Panc1 (cell line): ENCODE data around the gene ALX4. TPM values are rescaled to one million over a fixed set of nuclear protein-coding genes. Genes with fewer than 3 reads are reported as not detected.

ENCODE experiments used
- ATAC-seq: fragments of 200-7000 bp; cut with Tn5 transposase; 2 replicates; pipeline ENCODE4 v1.9.1; 2020; ENCODE audit warnings: mild to moderate bottlenecking, moderate library complexity
- BruUV-seq: library from RNA; stranded (reverse); fragments of 400-500 nt; replicated peaks from 2 replicates; lab custom pipeline; 2021; lab: Mats Ljungman, UMichigan
- CTCF ChIA-PET: fragments of 300-600 bp; sonication (Branson Sonifier 250); formaldehyde crosslinking; loops from one replicate; lab custom pipeline; 2022; ENCODE audit warnings: antibody characterized with exemption; lab: Charles Lee
- POLR2A ChIA-PET: fragments of 300-600 bp; sonication (Branson Sonifier 250); formaldehyde crosslinking; loops from one replicate; lab custom pipeline; 2022; ENCODE audit warnings: antibody characterized with exemption; lab: Charles Lee
- DNase-seq: peaks from one replicate; pipeline ENCODE4 v3.0.0-alpha.2; 2010; ENCODE audit warnings: low read depth, low spot score
- H3K27ac ChIP-seq: 2 replicates; pipeline ENCODE4 v1.5.1; 2011; ENCODE audit warnings: mild to moderate bottlenecking, low read length, inconsistent platforms
- H3K27me3 ChIP-seq: fragments of 200-500 bp; sonication (Bioruptor generic); 2 replicates; pipeline ENCODE4 v1.6.0; 2014; ENCODE audit warnings: low read length, inconsistent platforms; ENCODE audit not compliant: control insufficient read depth, insufficient read depth
- H3K36me3 ChIP-seq: fragments of 200-500 bp; sonication (Bioruptor generic); 2 replicates; pipeline ENCODE4 v1.5.1; 2014; ENCODE audit warnings: inconsistent platforms, mild to moderate bottlenecking, low read length, moderate library complexity; ENCODE audit not compliant: control insufficient read depth, insufficient read depth
- H3K4me1 ChIP-seq: 2 replicates; pipeline ENCODE4 v1.5.1; 2011; ENCODE audit warnings: inconsistent platforms, mild to moderate bottlenecking, low read length, moderate library complexity; ENCODE audit not compliant: control insufficient read depth, insufficient read depth
- H3K4me3 ChIP-seq, 2 experiments: 2 replicates each; pipeline ENCODE4 v1.5.1; 2011 to 2012; ENCODE audit warnings: low read depth in 2 of 2, low read length in 2 of 2, mild to moderate bottlenecking in 2 of 2, inconsistent platforms in 1 of 2, moderate library complexity in 1 of 2
- H3K9me3 ChIP-seq: fragments of 200-500 bp; sonication (Bioruptor generic); 2 replicates; pipeline ENCODE4 v1.5.1; 2014; ENCODE audit warnings: low read depth, mild to moderate bottlenecking, inconsistent platforms, low read length, moderate library complexity; ENCODE audit not compliant: control insufficient read depth, insufficient read depth
- POLR2AphosphoS5 ChIP-seq: IDR thresholded peaks from 2 replicates; pipeline ENCODE4 v1.6.1; 2012; ENCODE audit warnings: mild to moderate bottlenecking, low read depth, low read length, moderate library complexity
- SIN3A ChIP-seq: IDR thresholded peaks from 2 replicates; pipeline ENCODE4 v1.6.1; 2012; ENCODE audit warnings: low read depth, mild to moderate bottlenecking, low read length, moderate library complexity, borderline replicate concordance; ENCODE audit not compliant: insufficient read depth
- TCF7L2 ChIP-seq: IDR thresholded peaks from 2 replicates; pipeline ENCODE4 v1.6.1; 2011; ENCODE audit warnings: mild to moderate bottlenecking, low read depth, low read length, inconsistent platforms
- in situ Hi-C: cut with HindIII; loops from 2 replicates; pipeline ENCODE4 v1.10.0; 2016; ENCODE audit warnings: low sequenced_read_pairs, low pct_unique_long_range_greater_than_20kb
- intact Hi-C: fragments of 100-400 bp; cut with micrococcal nuclease; formaldehyde crosslinking; loops from one replicate; pipeline ENCODE4 v1.10.0; 2022; ENCODE audit not compliant: unreplicated experiment
- total RNA-seq: library from RNA; stranded (reverse); gene quantifications from one replicate; pipeline ENCODE4 v1.2.1, GENCODE V29; 2021; ENCODE audit not compliant: unreplicated experiment
- TF ChIP-seq, protein P1 (sequence below), 2 experiments: IDR thresholded peaks; 2 replicates each; pipeline ENCODE4 v1.6.1; 2011 to 2012; ENCODE audit warnings: low read depth in 2 of 2, control low read depth in 1 of 2, low read length in 1 of 2, mild to moderate bottlenecking in 1 of 2, moderate library complexity in 1 of 2; ENCODE audit not compliant: insufficient read depth in 1 of 2
- TF ChIP-seq, protein P2 (sequence below): fragments of 450-650 bp; IDR thresholded peaks from 2 replicates; pipeline ENCODE4 v1.5.1; 2017; ENCODE audit warnings: mild to moderate bottlenecking

The ALX4 gene
- total RNA-seq, 1 experiment from 2014 or later: 1.0 TPM

GRCh38 chr11:44243086-44243485, 66.9 kb downstream of the ALX4 start:
- no peaks in the 10 kb centered on the region for H3K9me3 ChIP-seq
- CTCF ChIA-PET: no interaction called here
- no peaks in the 10 kb centered on the region for H3K27me3 ChIP-seq
- no TSS peak for BruUV-seq
- H3K27ac ChIP-seq: no peak overlapping the region
- H3K4me1 ChIP-seq: peaks cover 13% of the 10 kb centered on the region
- POLR2A ChIA-PET: no interaction called here
- H3K4me3 ChIP-seq: no peak overlapping the region
- TF ChIP-seq POLR2AphosphoS5 (no peak), TCF7L2 (no peak), SIN3A (no peak)
- TF ChIP-seq, protein P1, sequence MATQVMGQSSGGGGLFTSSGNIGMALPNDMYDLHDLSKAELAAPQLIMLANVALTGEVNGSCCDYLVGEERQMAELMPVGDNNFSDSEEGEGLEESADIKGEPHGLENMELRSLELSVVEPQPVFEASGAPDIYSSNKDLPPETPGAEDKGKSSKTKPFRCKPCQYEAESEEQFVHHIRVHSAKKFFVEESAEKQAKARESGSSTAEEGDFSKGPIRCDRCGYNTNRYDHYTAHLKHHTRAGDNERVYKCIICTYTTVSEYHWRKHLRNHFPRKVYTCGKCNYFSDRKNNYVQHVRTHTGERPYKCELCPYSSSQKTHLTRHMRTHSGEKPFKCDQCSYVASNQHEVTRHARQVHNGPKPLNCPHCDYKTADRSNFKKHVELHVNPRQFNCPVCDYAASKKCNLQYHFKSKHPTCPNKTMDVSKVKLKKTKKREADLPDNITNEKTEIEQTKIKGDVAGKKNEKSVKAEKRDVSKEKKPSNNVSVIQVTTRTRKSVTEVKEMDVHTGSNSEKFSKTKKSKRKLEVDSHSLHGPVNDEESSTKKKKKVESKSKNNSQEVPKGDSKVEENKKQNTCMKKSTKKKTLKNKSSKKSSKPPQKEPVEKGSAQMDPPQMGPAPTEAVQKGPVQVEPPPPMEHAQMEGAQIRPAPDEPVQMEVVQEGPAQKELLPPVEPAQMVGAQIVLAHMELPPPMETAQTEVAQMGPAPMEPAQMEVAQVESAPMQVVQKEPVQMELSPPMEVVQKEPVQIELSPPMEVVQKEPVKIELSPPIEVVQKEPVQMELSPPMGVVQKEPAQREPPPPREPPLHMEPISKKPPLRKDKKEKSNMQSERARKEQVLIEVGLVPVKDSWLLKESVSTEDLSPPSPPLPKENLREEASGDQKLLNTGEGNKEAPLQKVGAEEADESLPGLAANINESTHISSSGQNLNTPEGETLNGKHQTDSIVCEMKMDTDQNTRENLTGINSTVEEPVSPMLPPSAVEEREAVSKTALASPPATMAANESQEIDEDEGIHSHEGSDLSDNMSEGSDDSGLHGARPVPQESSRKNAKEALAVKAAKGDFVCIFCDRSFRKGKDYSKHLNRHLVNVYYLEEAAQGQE (IDR thresholded peaks at IDR 0.05; ENCODE audit: insufficient read depth in 1 of 2, low read depth in 2 of 2, low read length in 1 of 2): no peak
- TF ChIP-seq, protein P2, sequence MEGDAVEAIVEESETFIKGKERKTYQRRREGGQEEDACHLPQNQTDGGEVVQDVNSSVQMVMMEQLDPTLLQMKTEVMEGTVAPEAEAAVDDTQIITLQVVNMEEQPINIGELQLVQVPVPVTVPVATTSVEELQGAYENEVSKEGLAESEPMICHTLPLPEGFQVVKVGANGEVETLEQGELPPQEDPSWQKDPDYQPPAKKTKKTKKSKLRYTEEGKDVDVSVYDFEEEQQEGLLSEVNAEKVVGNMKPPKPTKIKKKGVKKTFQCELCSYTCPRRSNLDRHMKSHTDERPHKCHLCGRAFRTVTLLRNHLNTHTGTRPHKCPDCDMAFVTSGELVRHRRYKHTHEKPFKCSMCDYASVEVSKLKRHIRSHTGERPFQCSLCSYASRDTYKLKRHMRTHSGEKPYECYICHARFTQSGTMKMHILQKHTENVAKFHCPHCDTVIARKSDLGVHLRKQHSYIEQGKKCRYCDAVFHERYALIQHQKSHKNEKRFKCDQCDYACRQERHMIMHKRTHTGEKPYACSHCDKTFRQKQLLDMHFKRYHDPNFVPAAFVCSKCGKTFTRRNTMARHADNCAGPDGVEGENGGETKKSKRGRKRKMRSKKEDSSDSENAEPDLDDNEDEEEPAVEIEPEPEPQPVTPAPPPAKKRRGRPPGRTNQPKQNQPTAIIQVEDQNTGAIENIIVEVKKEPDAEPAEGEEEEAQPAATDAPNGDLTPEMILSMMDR: no peak
- ATAC-seq (no peak), DNase-seq (no peak)
- intact Hi-C loops: no loop called here
- H3K36me3 ChIP-seq: no peaks in the 10 kb centered on the region
- in situ Hi-C loops: no loop called here

GRCh38 chr11:44241851-44242250, 68.1 kb downstream of the ALX4 start:
- TF ChIP-seq, protein P2: no peak
- TF ChIP-seq TCF7L2: no peak
- no peak for TF ChIP-seq SIN3A
- TF ChIP-seq POLR2AphosphoS5: no peak
- TF ChIP-seq, protein P1 (IDR thresholded peaks at IDR 0.05; ENCODE audit: insufficient read depth in 1 of 2, low read depth in 2 of 2, low read length in 1 of 2): no peak
- POLR2A ChIA-PET: no interaction called here
- no peak overlapping the region for H3K4me3 ChIP-seq
- in situ Hi-C loops (no loop called here), intact Hi-C loops (no loop called here)
- no peaks in the 10 kb centered on the region for H3K27me3 ChIP-seq
- H3K9me3 ChIP-seq: no peaks in the 10 kb centered on the region
- H3K27ac ChIP-seq: no peak overlapping the region
- CTCF ChIA-PET: no interaction called here
- DNase-seq (no peak), ATAC-seq (no peak)
- BruUV-seq: no TSS peak
- H3K4me1 ChIP-seq: peaks cover 13% of the 10 kb centered on the region
- H3K36me3 ChIP-seq: no peaks in the 10 kb centered on the region
